Measurements from ENCODE around the gene THSD7B. TPM values are rescaled to one million over a fixed set of nuclear protein-coding genes. Genes with fewer than 3 reads are reported as not detected.

THSD7B gene
- total RNA-seq, 2 donors from 2014 or later, result 0.51 to 5.4 TPM

DNA sequence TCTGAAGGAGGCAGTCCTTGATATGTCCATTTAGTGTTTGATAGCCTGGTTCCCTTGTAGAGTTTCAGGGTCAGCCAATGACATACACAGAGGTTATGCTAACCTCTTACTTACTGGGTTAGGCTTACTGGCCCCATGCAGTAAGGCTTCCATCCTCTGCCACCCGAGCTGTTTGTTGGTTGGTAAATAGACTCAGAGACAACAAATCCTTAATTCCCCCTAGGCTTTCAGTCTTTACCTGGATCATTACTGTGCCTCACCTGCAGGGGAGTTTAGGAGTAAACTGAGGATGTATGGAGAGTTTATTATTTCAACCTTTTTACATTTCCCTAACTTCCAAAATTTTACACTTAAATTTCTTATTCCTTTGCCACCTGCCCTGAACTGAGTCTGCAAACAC, 746.2 kb downstream of the THSD7B start:
- Histone ChIP-seq H3K27me3 (replicated peaks; ENCODE audit: insufficient read depth) (no peaks in the 10 kb centered on the region), H3K4me3 (no peak overlapping the region), H3K36me3 (no peaks in the 10 kb centered on the region), H3K9me3 (no peaks in the 10 kb centered on the region), H3K27ac (no peak overlapping the region), H3K4me1 (replicated peaks) (no peaks in the 10 kb centered on the region)
- no peak for TF ChIP-seq POLR2A (IDR thresholded peaks at IDR 0.05)
- TF ChIP-seq POLR2AphosphoS5 (IDR thresholded peaks at IDR 0.05), result no peak
- TF ChIP-seq, protein P1, sequence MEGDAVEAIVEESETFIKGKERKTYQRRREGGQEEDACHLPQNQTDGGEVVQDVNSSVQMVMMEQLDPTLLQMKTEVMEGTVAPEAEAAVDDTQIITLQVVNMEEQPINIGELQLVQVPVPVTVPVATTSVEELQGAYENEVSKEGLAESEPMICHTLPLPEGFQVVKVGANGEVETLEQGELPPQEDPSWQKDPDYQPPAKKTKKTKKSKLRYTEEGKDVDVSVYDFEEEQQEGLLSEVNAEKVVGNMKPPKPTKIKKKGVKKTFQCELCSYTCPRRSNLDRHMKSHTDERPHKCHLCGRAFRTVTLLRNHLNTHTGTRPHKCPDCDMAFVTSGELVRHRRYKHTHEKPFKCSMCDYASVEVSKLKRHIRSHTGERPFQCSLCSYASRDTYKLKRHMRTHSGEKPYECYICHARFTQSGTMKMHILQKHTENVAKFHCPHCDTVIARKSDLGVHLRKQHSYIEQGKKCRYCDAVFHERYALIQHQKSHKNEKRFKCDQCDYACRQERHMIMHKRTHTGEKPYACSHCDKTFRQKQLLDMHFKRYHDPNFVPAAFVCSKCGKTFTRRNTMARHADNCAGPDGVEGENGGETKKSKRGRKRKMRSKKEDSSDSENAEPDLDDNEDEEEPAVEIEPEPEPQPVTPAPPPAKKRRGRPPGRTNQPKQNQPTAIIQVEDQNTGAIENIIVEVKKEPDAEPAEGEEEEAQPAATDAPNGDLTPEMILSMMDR (IDR thresholded peaks at IDR 0.05), result no peak
- intact Hi-C loops (cut with DNase I), result no loop called here
- no peak for DNase-seq (ENCODE audit: low spot score)
- 88% methylated on average over 1 of the region's 1 CpG for WGBS

DNA sequence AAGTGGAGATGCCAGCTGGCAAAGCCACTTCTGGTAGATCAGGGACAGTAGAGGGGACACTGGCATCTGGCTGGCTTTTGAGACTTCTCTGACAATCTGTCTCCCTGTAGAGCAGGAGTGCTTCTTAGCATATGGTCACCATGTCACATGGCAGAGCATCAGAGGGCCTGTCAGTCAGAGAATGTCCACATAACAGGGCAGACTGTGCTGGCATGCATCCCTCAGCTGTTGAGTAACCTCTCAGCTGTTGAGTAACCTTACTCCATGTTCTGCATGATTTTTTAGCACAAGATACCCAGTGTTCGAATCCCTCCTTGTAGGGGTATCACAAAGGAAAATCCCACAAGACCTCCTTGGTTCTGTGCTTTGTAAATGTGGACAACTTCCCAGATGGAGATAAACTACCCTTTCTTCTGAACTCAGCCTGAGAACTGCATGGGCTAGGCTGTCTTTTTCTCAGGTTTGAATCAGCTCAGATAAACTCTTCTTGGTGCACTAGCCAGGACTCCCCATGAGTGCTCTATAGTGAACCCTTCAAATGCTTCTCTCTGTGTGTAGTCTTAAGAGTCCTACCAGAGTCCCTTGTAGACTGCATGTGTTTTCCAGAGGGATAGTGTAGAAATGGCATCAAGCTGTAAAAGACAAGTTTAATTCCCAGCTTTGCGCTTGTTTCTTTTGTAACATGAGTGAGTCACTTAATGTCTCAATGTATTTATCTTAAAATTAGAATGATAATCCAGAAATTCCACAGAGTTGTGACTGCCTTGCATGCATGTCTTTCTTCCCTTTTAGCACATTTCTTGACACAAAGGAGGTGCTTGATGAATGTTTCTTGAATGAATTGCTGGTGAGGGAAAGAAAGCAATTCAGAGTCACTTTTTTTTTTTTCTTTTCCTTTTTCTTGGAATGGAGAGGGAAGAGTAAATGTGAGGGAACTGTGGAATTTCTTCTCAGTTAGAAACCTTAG, 756.6 kb downstream of the THSD7B start:
- H3K27me3 ChIP-seq (replicated peaks; ENCODE audit: insufficient read depth), result no peaks in the 10 kb centered on the region
- DNase-seq (ENCODE audit: low spot score), result no peak
- no peaks in the 10 kb centered on the region for H3K36me3 ChIP-seq
- no peaks in the 10 kb centered on the region for H3K9me3 ChIP-seq
- WGBS, result 78% methylated on average over 2 of the region's 2 CpGs
- intact Hi-C loops (cut with DNase I), result no loop called here
- no peak overlapping the region for H3K27ac ChIP-seq
- H3K4me1 ChIP-seq (replicated peaks), result no peaks in the 10 kb centered on the region
- H3K4me3 ChIP-seq, result no peak overlapping the region
- no peak for TF ChIP-seq POLR2A (IDR thresholded peaks at IDR 0.05)
- TF ChIP-seq POLR2AphosphoS5 (IDR thresholded peaks at IDR 0.05), result no peak

DNA sequence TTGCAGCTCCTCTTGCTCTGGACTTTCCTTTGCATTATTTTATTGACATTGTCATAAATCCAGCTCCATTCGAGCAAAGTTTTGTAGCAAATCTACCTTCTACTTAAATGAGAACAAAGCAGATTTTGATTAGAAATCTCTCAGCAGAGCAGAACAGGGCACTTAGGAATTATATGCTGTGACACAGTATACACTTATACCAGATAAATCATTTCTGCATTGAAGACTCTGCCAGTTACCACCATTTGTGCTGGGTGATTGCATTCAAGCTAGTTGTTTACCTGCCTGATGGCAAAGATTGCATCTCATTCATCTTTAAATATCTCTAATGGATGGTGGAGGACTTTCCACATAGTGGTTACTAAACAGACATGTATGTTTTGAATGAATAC, 757.3 kb downstream of the THSD7B start:
- Histone ChIP-seq H3K9me3 (no peaks in the 10 kb centered on the region), H3K27me3 (replicated peaks; ENCODE audit: insufficient read depth) (no peaks in the 10 kb centered on the region), H3K36me3 (no peaks in the 10 kb centered on the region), H3K4me1 (replicated peaks) (no peaks in the 10 kb centered on the region), H3K4me3 (no peak overlapping the region), H3K27ac (no peak overlapping the region)
- TF ChIP-seq, protein P1 (IDR thresholded peaks at IDR 0.05), result no peak
- 46% methylated on average over 1 of the region's 1 CpG for WGBS
- no peak for DNase-seq (ENCODE audit: low spot score)
- intact Hi-C loops (cut with DNase I), result no loop called here

DNA sequence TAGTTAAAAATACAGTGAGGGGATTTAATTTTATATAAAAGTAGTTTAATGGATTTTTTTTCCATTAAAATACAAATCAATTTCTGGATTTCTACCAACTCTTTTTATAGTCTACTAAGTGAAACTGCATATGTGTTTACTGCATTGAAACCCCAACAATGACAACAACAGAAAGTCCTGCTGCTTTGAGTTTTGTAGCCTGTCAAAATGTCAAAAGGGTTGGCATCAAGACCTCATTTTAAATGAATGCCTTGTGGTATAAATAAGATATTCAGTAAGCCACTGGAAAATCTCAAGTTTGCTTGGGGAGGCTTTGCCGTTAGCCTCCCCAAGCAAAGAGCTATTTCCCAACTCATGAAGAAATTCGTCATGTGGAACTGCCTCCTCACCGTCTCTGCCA, 758.6 kb downstream of the THSD7B start:
- Histone ChIP-seq H3K27ac (no peak overlapping the region), H3K27me3 (replicated peaks; ENCODE audit: insufficient read depth) (no peaks in the 10 kb centered on the region), H3K9me3 (no peaks in the 10 kb centered on the region), H3K4me1 (replicated peaks) (no peaks in the 10 kb centered on the region), H3K4me3 (no peak overlapping the region), H3K36me3 (no peaks in the 10 kb centered on the region)
- no peak for DNase-seq (ENCODE audit: low spot score)
- 83% methylated on average over 3 of the region's 3 CpGs for WGBS
- no peak for TF ChIP-seq POLR2AphosphoS5 (IDR thresholded peaks at IDR 0.05)
- TF ChIP-seq, protein P1 (IDR thresholded peaks at IDR 0.05), result no peak
- TF ChIP-seq POLR2A (IDR thresholded peaks at IDR 0.05), result no peak
- intact Hi-C loops (cut with DNase I), result no loop called here

DNA sequence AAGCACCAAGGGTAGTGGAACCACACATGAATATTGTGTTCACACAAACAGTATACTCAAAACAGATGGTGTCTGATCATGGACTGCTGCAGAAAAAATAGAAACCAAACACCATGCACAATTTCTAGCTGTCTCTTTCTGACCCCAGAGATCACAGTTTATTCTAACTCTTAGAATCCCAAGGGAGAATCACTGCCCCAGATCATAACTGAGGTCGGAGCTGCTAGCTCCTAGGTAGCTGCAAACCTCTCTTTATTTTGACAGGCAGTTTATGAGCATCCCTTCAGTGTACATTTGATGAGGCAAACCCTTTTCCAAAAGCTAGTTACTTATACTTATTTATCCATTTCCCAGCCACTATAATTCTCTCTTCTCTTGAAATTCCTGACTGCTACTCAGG, 759.8 kb downstream of the THSD7B start:
- Histone ChIP-seq H3K27ac (no peak overlapping the region), H3K9me3 (no peaks in the 10 kb centered on the region), H3K36me3 (no peaks in the 10 kb centered on the region), H3K4me3 (no peak overlapping the region), H3K4me1 (replicated peaks) (no peaks in the 10 kb centered on the region), H3K27me3 (replicated peaks; ENCODE audit: insufficient read depth) (no peaks in the 10 kb centered on the region)
- TF ChIP-seq POLR2A (IDR thresholded peaks at IDR 0.05) (no peak), POLR2AphosphoS5 (IDR thresholded peaks at IDR 0.05) (no peak)
- TF ChIP-seq, protein P1 (IDR thresholded peaks at IDR 0.05), result no peak
- no peak for DNase-seq (ENCODE audit: low spot score)
- WGBS, result 46% methylated on average over 1 of the region's 1 CpG
- intact Hi-C loops (cut with DNase I), result no loop called here

Measured in prostate gland (tissue), 2 donors.